Natural killer cell (primary cell): Measurements from ENCODE around the gene KCNMB2. TPM values are rescaled to one million over a fixed set of nuclear protein-coding genes. Genes with fewer than 3 reads are reported as not detected.

Experiments
- ATAC-seq, 3 donors: fragments of 150-1000 bp in 2 of 3; fragments of 200-7000 bp in 1 of 3; cut with Tn5 transposase; 1 replicate in 1 of 3; 2 replicates in 2 of 3; pipeline ENCODE4 v1.10.0; 2021; ENCODE audit warnings: mild to moderate bottlenecking in 2 of 3, moderate library complexity in 2 of 3
- DNase-seq, 2 donors: peaks; one replicate each; pipeline versions ENCODE4 v3.0.0 to v3.0.0-alpha.2; 2013 to 2021; ENCODE audit warnings: mixed read lengths in 1 of 2
- H3K27ac ChIP-seq: one replicate; pipeline ENCODE4 v1.5.1; 2013; ENCODE audit warnings: mild to moderate bottlenecking, low read length
- H3K27me3 ChIP-seq: one replicate; pipeline ENCODE4 v1.6.1; 2013; ENCODE audit warnings: low read length; ENCODE audit not compliant: control insufficient read depth, insufficient read depth
- H3K36me3 ChIP-seq: one replicate; pipeline ENCODE4 v1.6.1; 2013; ENCODE audit warnings: low read length; ENCODE audit not compliant: control insufficient read depth, insufficient read depth
- H3K4me1 ChIP-seq: one replicate; pipeline ENCODE4 v1.6.1; 2013; ENCODE audit warnings: low read length; ENCODE audit not compliant: control insufficient read depth, insufficient read depth
- H3K4me3 ChIP-seq: one replicate; pipeline ENCODE4 v1.5.1; 2013; ENCODE audit warnings: low read length
- H3K9me3 ChIP-seq: one replicate; pipeline ENCODE4 v1.6.1; 2013; ENCODE audit warnings: low read length; ENCODE audit not compliant: control insufficient read depth, insufficient read depth
- H3K27ac Mint-ChIP-seq, 2 donors: one replicate each; pipeline ENCODE4 v1.8.0; 2022; ENCODE audit warnings: mild to moderate bottlenecking in 2 of 2, mixed read lengths in 2 of 2, moderate library complexity in 1 of 2
- H3K27me3 Mint-ChIP-seq, 2 donors: one replicate each; pipeline ENCODE4 v1.8.0; 2022; ENCODE audit warnings: low read depth in 2 of 2, mixed read lengths in 2 of 2
- H3K36me3 Mint-ChIP-seq: one replicate; pipeline ENCODE4 v1.8.0; 2022; ENCODE audit warnings: mixed read lengths
- H3K4me1 Mint-ChIP-seq, 2 donors: one replicate each; pipeline ENCODE4 v1.8.0; 2022; ENCODE audit warnings: mixed read lengths in 2 of 2
- H3K4me3 Mint-ChIP-seq: one replicate; pipeline ENCODE4 v1.8.0; 2022; ENCODE audit warnings: mild to moderate bottlenecking, moderate library complexity, mixed read lengths
- H3K9me3 Mint-ChIP-seq, 2 donors: one replicate each; pipeline ENCODE4 v1.8.0; 2022; ENCODE audit warnings: mixed read lengths in 2 of 2
- WGBS: methylation state at CpG from one replicate; pipeline ENCODE4 v1.1.7; 2013; ENCODE audit warnings: missing lambda C conversion rate; ENCODE audit not compliant: insufficient coverage; 5-methylcytosine and 5-hydroxymethylcytosine counted together
- intact Hi-C: fragments of 100-400 bp; cut with micrococcal nuclease; formaldehyde crosslinking; loops from one replicate; pipeline ENCODE4 v1.14.2; 2022
- total RNA-seq, 4 donors: library from RNA; stranded (reverse); fragments of 120-200 nt in 1 of 4; gene quantifications; one replicate each; pipeline versions ENCODE4 v1.2.3 to v1.2.4, GENCODE V29; 2013 to 2022
- TF ChIP-seq, protein P1 (sequence below): fragments of 200-600 bp; IDR thresholded peaks from one replicate; pipeline ENCODE4 v1.8.0; 2022; ENCODE audit warnings: antibody characterized with exemption

Gene KCNMB2
- total RNA-seq, 3 donors from 2014 or later (not counting 1 experiment from before 2014, with no cell fraction given): not detected

DNA sequence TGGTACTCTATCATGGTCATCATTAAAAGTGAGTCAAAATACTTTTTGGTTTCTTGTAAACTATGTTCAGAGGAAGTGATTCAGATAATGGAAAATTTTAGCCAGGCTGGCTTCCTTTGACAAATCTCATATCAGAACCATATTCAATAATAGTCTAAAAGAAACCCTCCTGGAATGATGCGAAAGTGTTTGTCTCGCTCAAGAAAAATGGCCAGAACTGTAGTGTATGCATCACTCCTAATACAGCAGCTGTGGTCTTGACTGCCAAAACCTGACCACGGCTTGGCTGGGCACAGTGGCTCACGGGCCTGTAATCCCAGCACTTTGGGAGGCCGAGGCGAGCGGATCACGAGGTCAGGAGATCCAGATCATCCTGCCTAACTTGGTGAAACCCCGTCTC is 35.6 kb upstream of the KCNMB2 start:
- Histone ChIP-seq H3K9me3 (peaks cover 4% of the 10 kb centered on the region), H3K27ac (no peak overlapping the region), H3K4me1 (no peaks in the 10 kb centered on the region), H3K4me3 (no peak overlapping the region), H3K27me3 (no peaks in the 10 kb centered on the region), H3K36me3 (no peaks in the 10 kb centered on the region)
- Mint-ChIP-seq H3K4me1 (no peaks in the 10 kb centered on the region), H3K36me3 (no peaks in the 10 kb centered on the region), H3K27me3 (no peaks in the 10 kb centered on the region), H3K4me3 (no peak overlapping the region), H3K27ac (no peak overlapping the region), H3K9me3 (peaks cover 0 to under 1% of the 10 kb centered on the region in 2 donors)
- DNase-seq (no peak), ATAC-seq (no peak)
- TF ChIP-seq, protein P1, sequence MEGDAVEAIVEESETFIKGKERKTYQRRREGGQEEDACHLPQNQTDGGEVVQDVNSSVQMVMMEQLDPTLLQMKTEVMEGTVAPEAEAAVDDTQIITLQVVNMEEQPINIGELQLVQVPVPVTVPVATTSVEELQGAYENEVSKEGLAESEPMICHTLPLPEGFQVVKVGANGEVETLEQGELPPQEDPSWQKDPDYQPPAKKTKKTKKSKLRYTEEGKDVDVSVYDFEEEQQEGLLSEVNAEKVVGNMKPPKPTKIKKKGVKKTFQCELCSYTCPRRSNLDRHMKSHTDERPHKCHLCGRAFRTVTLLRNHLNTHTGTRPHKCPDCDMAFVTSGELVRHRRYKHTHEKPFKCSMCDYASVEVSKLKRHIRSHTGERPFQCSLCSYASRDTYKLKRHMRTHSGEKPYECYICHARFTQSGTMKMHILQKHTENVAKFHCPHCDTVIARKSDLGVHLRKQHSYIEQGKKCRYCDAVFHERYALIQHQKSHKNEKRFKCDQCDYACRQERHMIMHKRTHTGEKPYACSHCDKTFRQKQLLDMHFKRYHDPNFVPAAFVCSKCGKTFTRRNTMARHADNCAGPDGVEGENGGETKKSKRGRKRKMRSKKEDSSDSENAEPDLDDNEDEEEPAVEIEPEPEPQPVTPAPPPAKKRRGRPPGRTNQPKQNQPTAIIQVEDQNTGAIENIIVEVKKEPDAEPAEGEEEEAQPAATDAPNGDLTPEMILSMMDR: no peak
- 87% methylated on average over 9 of the region's 9 CpGs for WGBS
- intact Hi-C loops: no loop called here

DNA sequence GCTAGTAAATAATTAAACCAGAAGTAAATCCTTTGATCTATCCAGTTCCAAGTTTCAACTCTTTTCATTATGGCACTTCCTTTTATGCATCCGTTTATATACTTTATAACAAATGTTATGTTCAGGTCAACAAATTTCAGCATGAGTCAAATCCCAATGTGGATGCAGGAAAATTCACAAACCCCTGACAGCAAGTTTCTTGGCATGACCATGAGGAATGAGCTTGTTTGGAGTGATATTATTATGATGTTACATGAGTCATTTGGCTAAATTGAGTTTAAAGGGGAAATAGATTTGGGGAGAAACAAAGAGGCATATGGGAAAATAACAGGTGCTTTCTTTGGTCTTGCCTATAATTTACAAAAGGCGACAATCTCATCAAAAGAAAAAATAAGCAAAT is 32.1 kb upstream of the KCNMB2 start:
- Histone ChIP-seq H3K9me3 (no peaks in the 10 kb centered on the region), H3K27me3 (no peaks in the 10 kb centered on the region), H3K4me3 (no peak overlapping the region), H3K27ac (no peak overlapping the region), H3K36me3 (no peaks in the 10 kb centered on the region), H3K4me1 (no peaks in the 10 kb centered on the region)
- Mint-ChIP-seq H3K9me3 (no peaks in the 10 kb centered on the region), H3K36me3 (no peaks in the 10 kb centered on the region), H3K4me3 (no peak overlapping the region), H3K4me1 (no peaks in the 10 kb centered on the region), H3K27ac (no peak overlapping the region), H3K27me3 (no peaks in the 10 kb centered on the region)
- intact Hi-C loops: no loop called here
- ATAC-seq: no peak
- DNase-seq: no peak
- TF ChIP-seq, protein P1: no peak
- 93% methylated on average over 1 of the region's 2 CpGs for WGBS

DNA sequence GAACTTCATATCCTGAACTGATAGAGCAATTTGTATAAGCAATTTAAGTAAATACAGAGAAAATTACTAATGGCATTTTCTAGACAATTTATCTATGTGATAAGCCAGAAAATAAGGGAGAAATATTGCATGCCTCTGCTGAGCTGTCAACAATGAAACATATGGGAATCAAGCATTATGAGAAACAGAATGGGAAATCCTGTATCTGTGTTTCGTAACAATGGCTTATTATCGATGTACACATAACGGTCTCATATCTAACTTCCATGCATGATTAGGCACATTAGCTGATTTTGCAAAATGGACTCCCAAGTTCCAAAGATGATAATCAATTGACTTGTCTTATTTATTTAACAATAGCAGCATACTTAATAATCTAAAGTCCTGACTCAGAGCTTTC is 30.4 kb upstream of the KCNMB2 start:
- no peaks in the 10 kb centered on the region for H3K4me1 Mint-ChIP-seq
- 96% methylated on average over 3 of the region's 3 CpGs for WGBS
- H3K36me3 ChIP-seq: no peaks in the 10 kb centered on the region

More for the DNA sequence above, 30.4 kb upstream of the KCNMB2 start:
- intact Hi-C loops: no loop called here
- no peaks in the 10 kb centered on the region for H3K4me1 ChIP-seq
- no peaks in the 10 kb centered on the region for H3K27me3 Mint-ChIP-seq
- ATAC-seq (no peak), DNase-seq (no peak)
- no peaks in the 10 kb centered on the region for H3K36me3 Mint-ChIP-seq
- H3K27ac ChIP-seq: no peak overlapping the region
- H3K4me3 ChIP-seq: no peak overlapping the region
- H3K27me3 ChIP-seq: no peaks in the 10 kb centered on the region
- TF ChIP-seq, protein P1: no peak
- no peaks in the 10 kb centered on the region for H3K9me3 ChIP-seq
- no peak overlapping the region for H3K4me3 Mint-ChIP-seq
- no peaks in the 10 kb centered on the region for H3K9me3 Mint-ChIP-seq
- H3K27ac Mint-ChIP-seq: no peak overlapping the region
